HG02973 (cell line): ENCODE data around the gene MDK.
A peak's percentile ranks its signal among the peaks of the same experiment; 100 is the strongest.
"Not testable (repeated sequence)": the region's sequence is repeated elsewhere in the genome, so short reads cannot be mapped to it uniquely, and the experiment has no call there.

Source experiments
- ATAC-seq: cut with Tn5 transposase; IDR thresholded peaks from one replicate; pipeline ENCODE4 v1.9.1; 2021; ENCODE audit warnings: moderate library complexity; ENCODE audit not compliant: unreplicated experiment

Gene MDK

DNA sequence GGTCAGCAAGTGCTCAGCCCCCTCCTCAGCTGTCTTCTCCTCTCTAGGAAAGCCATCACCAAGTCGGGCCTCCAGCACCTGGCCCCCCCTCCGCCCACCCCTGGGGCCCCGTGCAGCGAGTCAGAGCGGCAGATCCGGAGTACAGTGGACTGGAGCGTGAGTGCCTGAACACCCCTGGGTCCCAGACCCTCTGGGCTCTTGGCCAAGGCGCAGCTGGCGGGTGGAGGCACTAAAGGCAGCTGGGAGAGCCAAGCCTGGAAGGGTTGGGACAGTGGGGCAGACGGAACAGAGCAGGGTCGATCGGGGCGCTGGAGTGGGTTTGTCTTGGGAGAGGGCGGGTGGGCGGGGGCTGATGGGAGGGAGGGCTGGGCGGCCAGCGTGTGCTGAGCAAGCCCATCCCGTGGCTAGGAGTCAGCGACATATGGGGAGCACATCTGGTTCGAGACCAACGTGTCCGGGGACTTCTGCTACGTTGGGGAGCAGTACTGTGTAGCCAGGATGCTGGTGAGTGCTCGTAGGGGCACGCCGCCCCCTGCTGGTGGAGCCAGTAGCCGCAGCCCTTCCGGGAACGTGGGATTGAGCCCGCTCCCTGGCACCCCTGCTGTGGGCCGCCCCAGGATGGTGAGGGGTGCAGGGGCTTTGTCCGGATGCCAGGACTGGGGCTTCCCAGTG lies 14.1 kb upstream of the MDK start:
- ATAC-seq, result peak; percentile 48

GRCh38 chr11:46367916-46368267 lies 13.6 kb upstream of the MDK start:
- peak; percentile 13 for ATAC-seq

DNA sequence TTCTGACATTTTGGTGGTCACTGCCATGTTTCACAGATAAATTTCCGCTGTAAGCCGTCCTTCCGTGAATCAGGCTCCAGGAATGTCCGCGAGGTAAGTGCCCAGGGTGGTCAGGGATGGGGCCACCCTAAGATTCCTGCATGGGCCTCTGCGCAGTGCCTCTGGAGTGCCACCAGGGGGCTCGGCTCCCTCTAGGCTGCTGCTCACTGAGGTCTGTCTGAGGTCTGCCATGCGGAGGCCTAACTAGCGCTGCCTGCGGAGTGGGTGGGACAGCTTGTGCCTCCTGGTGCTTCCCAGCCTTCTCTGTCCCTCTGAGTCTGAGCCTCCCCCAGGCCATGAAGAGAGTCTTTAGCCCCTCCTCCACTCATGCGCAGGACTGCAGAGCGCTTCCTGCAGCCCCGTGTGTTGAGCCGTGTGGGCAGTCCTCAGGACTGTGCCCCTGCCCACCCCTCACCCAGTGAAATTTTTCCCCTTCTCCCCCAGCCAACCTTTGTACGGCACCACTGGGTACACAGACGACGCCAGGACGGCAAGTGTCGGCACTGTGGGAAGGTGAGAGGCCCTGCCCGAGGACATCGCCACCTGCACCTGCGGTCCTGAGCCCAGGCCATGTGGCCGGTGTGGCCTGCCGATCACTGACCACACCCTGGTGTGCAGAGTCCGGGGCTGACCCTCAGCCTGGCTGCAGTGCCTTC lies 11.9 kb upstream of the MDK start:
- no peak for ATAC-seq

DNA sequence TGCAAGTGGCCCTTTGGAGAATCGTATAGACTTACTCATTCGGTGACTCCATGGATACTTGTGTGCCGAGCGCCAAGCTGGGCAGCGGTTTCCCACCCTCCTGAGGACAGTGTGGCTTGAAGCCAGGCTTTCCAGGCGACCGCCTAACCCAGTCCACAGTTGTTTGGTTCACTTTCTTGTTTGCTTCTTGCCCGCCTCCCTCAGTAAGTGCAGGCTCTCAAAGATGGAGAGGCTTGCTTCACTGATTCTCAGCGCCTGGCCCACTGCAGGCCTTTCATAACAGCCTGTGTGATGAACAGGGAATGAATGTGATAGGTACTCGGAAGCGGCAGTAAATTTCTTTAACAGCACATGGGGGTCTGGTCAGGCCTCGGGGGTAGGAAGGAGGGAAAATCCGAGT lies 11.2 kb upstream of the MDK start:
- no peak for ATAC-seq

DNA sequence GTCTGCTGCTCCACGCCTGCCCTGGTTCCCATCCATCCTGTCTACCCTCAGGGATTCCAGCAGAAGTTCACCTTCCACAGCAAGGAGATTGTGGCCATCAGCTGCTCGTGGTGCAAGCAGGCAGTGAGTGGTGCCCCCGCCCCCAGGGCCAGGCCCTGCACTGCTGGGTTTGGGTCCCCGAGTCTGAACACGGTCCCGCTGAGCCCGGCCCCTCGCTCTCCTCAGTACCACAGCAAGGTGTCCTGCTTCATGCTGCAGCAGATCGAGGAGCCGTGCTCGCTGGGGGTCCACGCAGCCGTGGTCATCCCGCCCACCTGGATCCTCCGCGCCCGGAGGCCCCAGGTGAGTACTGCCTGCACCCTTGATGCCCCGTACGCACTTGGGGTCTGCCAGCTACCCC lies 10.2 kb upstream of the MDK start:
- ATAC-seq, result not testable (repeated sequence)

GRCh38 chr11:46372086-46372485 lies 9.4 kb upstream of the MDK start:
- no peak for ATAC-seq

DNA sequence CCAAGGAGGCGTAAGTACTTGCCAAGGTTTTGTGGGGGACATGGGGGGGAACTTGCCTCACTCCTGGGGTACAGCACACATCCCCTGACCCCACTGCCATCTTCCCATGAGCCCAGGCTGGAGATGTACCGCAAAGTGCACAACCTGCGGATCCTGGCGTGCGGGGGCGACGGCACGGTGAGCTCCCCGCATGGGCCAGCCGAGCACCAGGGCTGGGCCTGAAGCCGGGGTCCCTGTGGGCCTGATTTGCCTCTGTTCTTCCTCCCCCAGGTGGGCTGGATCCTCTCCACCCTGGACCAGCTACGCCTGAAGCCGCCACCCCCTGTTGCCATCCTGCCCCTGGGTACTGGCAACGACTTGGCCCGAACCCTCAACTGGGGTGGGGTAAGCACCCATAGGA lies 9.0 kb upstream of the MDK start:
- ATAC-seq, result not testable (repeated sequence)

GRCh38 chr11:46373787-46374740 lies 7.4 kb upstream of the MDK start:
- no peak for ATAC-seq

DNA sequence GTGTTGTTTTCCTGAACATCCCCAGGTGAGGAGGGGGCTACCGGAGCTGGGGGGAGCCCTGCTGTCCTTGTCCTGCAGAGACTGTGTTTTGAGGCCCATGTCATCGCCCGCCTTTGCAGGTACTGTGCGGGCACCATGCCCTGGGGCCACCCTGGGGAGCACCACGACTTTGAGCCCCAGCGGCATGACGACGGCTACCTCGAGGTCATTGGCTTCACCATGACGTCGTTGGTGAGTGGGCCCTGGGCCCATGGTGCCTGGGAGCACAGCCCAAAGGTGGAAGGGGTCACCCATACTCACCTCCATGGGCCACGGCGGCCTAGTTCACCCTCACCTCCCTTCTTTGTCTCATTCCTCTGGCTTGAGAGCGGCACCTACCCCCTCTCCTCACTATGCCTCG lies 6.7 kb upstream of the MDK start:
- ATAC-seq, result no peak

- no peak for ATAC-seq
Observed at GRCh38 chr11:46375392-46376101, 5.9 kb upstream of the MDK start.

DNA sequence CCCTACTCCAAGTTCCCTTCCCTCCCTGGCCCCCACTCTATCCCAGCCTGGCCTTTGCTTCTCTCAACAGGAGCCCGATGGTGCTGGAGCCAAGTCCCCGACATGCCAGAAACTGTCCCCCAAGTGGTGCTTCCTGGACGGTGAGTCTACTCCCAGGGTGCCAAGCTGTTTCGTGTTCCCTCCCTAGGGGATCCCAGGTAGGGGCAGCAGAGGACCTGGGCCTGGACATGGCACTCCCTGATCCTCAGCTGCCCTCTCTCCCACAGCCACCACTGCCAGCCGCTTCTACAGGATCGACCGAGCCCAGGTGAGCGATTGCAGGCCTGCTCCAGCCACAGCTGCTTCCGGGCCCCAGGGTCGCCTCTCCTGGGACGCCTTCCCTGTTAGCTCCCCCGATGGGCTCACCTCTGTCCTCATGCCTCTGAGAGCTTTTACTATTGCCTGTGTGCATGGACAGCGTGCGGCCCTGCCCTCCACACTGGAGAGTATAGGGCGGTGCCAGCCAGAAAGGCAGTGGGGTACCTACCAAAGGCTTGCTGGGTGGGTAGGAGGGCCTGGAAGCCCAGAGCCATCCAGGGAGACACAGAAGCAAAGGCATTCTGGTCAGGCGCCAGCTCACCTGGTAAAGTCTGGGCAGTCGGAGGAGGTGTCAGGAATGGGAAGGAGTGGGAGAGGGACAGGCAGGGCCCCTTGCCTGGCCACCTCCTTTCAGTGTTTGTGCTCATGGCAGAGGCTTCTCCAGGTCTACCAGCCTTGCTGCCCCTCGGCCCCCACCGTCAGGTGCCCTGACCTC lies 5.0 kb upstream of the MDK start:
- no peak for ATAC-seq

GRCh38 chr11:46377290-46377689 lies 4.2 kb upstream of the MDK start:
- ATAC-seq, result no peak

DNA sequence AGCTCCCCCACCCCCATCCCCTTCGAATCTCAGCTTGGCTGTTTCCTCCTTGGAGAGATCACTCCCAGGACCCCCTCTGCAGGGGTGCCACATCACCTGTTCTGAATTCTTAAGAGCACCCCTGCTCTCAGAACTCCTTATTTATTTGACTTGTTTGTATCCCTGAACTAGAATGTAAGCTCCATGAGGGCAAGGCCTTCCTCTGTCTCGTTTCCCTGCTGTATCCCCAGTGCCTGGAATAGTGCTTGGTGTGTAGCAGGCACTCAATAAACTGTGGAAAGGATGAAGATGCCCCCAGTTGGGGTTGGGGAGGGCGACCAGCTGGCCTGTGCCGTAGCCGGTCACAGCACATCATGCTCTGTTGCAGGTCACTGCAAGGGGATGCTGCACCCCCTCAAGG lies 3.6 kb upstream of the MDK start:
- ATAC-seq, result no peak

DNA sequence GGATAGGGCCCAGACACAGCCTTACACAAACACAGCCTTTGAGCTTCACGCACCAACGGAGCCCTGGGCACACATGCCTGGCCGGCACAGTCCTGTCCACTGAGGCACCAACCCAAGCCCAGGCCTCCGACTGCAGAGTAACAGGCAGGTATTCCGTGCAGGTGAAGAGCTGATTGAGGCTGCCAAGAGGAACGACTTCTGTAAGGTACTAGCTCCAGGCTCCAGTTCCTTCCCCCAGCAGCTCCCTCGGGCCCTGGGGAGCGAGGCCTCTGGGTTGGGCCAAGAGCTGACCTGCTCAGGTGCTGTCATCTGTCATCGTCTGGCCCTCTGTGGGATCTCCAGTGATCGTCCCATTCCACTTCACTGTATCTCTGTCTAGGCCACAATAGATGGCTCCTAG lies 3.2 kb upstream of the MDK start:
- ATAC-seq, result no peak

DNA sequence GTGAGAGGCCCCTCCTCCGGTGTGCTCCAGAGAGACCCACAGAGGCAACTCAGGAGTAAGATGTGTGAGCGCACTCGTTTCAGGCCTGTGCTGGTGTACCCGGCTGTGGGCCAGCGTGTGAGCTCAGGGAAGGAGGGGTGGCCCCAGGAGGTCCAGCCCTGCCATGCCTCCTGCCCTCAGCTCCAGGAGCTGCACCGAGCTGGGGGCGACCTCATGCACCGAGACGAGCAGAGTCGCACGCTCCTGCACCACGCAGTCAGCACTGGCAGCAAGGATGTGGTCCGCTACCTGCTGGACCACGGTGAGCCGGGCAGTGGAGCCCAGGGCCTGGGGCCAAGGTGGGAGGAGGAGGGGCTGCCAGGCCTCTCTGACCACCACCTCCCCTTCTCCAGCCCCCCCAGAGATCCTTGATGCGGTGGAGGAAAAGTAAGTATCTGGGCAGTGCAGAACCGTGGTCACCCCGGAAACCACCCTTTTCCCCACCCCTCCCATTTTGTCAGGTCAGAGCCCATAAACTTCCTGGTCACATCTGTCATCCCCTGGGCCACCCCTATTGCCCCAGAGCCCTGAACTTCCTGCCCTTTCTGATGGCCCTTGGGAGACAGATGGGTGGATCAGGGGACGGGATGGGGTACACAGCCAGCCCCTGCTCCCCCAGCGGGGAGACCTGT lies 2.5 kb upstream of the MDK start:
- no peak for ATAC-seq

GRCh38 chr11:46379482-46380293 lies 1.8 kb upstream of the MDK start:
- ATAC-seq, result not testable (repeated sequence)

- ATAC-seq, result no peak
Observed at GRCh38 chr11:46380340-46381047, 975 bp upstream of the MDK start.
